Nephron progenitor cell (in vitro differentiated cells): ENCODE measurements around the gene LMAN2.

Experiments
- DNase-seq: peaks from one replicate; pipeline ENCODE4 v3.0.0; 2021
- H3K27ac Mint-ChIP-seq: 2 replicates; pipeline ENCODE4 v1.8.0; 2021; ENCODE audit warnings: mild to moderate bottlenecking, moderate library complexity, mixed read lengths
- H3K27me3 Mint-ChIP-seq: 2 replicates; pipeline ENCODE4 v1.8.0; 2021; ENCODE audit warnings: mild to moderate bottlenecking, low read depth, mixed read lengths; ENCODE audit not compliant: poor library complexity
- H3K36me3 Mint-ChIP-seq: 2 replicates; pipeline ENCODE4 v1.8.0; 2021; ENCODE audit warnings: low read depth, mixed read lengths
- H3K4me1 Mint-ChIP-seq: 2 replicates; pipeline ENCODE4 v1.8.0; 2021; ENCODE audit warnings: mixed read lengths
- H3K4me3 Mint-ChIP-seq: 2 replicates; pipeline ENCODE4 v1.8.0; 2021; ENCODE audit warnings: mild to moderate bottlenecking, moderate library complexity, mixed read lengths
- H3K9me3 Mint-ChIP-seq: 2 replicates; pipeline ENCODE4 v1.8.0; 2021; ENCODE audit warnings: mild to moderate bottlenecking, moderate library complexity, mixed read lengths
- CTCF ChIP-seq: fragments of 200-600 bp; sonication (generic); IDR thresholded peaks from 2 replicates; pipeline ENCODE4 v1.5.0; 2021; ENCODE audit warnings: antibody characterized with exemption

The LMAN2 gene

GRCh38 chr5:177314376-177315342 lies 36.8 kb downstream of the LMAN2 start:
- peaks cover 5% of the 10 kb centered on the region for H3K27me3 Mint-ChIP-seq
- H3K9me3 Mint-ChIP-seq, result peaks cover 7% of the 10 kb centered on the region
- H3K4me3 Mint-ChIP-seq, result no peak overlapping the region
- peaks cover 7% of the 10 kb centered on the region for H3K36me3 Mint-ChIP-seq
- peaks cover 36% of the 10 kb centered on the region for H3K4me1 Mint-ChIP-seq
- no peak for DNase-seq
- H3K27ac Mint-ChIP-seq, result no peak overlapping the region
- TF ChIP-seq CTCF, result no peak

GRCh38 chr5:177313561-177314259 lies 37.8 kb downstream of the LMAN2 start:
- no peak for TF ChIP-seq CTCF
- no peak overlapping the region for H3K4me3 Mint-ChIP-seq
- H3K27me3 Mint-ChIP-seq, result peaks cover 5% of the 10 kb centered on the region
- no peak for DNase-seq
- H3K27ac Mint-ChIP-seq, result no peak overlapping the region
- H3K4me1 Mint-ChIP-seq, result peaks cover 43% of the 10 kb centered on the region
- H3K9me3 Mint-ChIP-seq, result no peaks in the 10 kb centered on the region
- H3K36me3 Mint-ChIP-seq, result peaks cover 5% of the 10 kb centered on the region

GRCh38 chr5:177312649-177313181 lies 38.8 kb downstream of the LMAN2 start:
- DNase-seq, result peak; percentile 48
- H3K27ac Mint-ChIP-seq, result no peak overlapping the region

GRCh38 chr5:177311723-177312648 lies 39.5 kb downstream of the LMAN2 start, which contains the start of gene MXD3:
TSS of gene MXD3 (minus strand) at chr5:177311898. CDS start at chr5:177311830, 68 bp downstream.
- peaks cover 44% of the 10 kb centered on the region for H3K4me1 Mint-ChIP-seq
- peaks cover 9% of the 10 kb centered on the region for H3K36me3 Mint-ChIP-seq
- peak within 1 kb of the TSS; percentile 90 for H3K4me3 Mint-ChIP-seq
- peak; percentile 98 for DNase-seq
- no peaks in the 10 kb centered on the region for H3K27me3 Mint-ChIP-seq
- H3K9me3 Mint-ChIP-seq, result no peaks in the 10 kb centered on the region
- no peak for TF ChIP-seq CTCF
- peak within 1 kb of the TSS; percentile 81 for H3K27ac Mint-ChIP-seq

More at GRCh38 chr5:177312649-177313181, 38.8 kb downstream of the LMAN2 start:
- no peaks in the 10 kb centered on the region for H3K27me3 Mint-ChIP-seq
- peaks cover 44% of the 10 kb centered on the region for H3K4me1 Mint-ChIP-seq
- no peak for TF ChIP-seq CTCF
- H3K36me3 Mint-ChIP-seq, result peaks cover 8% of the 10 kb centered on the region
- peak overlapping the region; percentile 76 for H3K4me3 Mint-ChIP-seq
- H3K9me3 Mint-ChIP-seq, result no peaks in the 10 kb centered on the region

GRCh38 chr5:177311392-177311722 lies 40.1 kb downstream of the LMAN2 start:
- TF ChIP-seq CTCF, result no peak
- Mint-ChIP-seq H3K27ac (peak overlapping the region; percentile 39), H3K36me3 (peaks cover 15% of the 10 kb centered on the region), H3K27me3 (no peaks in the 10 kb centered on the region), H3K4me3 (peak overlapping the region; percentile 90), H3K4me1 (peaks cover 44% of the 10 kb centered on the region), H3K9me3 (no peaks in the 10 kb centered on the region)
- peak; percentile 51 for DNase-seq
